GM12878 (cell line): Measurements from ENCODE around the gene LRBA. TPM values are rescaled to one million over a fixed set of nuclear protein-coding genes. Genes with fewer than 3 reads are reported as not detected.
A peak's percentile ranks its signal among the peaks of the same experiment; 100 is the strongest.

Experiments
- ATAC-seq: fragments of 200-7000 bp; cut with Tn5 transposase; 3 replicates; pipeline ENCODE4 v1.9.1; 2020; ENCODE audit warnings: mild to moderate bottlenecking, moderate library complexity
- BruUV-seq: library from RNA; stranded (reverse); fragments of 400-500 nt; replicated peaks from 2 replicates; lab custom pipeline; 2021; lab: Mats Ljungman, UMichigan
- CTCF ChIA-PET: fragments of 300-600 bp; sonication (Branson Sonifier 250); formaldehyde crosslinking; extraction: SDS; loops from one replicate; lab custom pipeline; 2021; ENCODE audit warnings: inconsistent platforms; lab: Yijun Ruan, JAX
- POLR2A ChIA-PET: fragments of 350-600 bp; formaldehyde crosslinking; extraction: SDS; loops from one replicate; lab custom pipeline; 2021; ENCODE audit warnings: inconsistent platforms; lab: Charles Lee
- RAD21 ChIA-PET: fragments of 300-600 bp; sonication (Branson Sonifier 250); formaldehyde crosslinking; loops from one replicate; lab custom pipeline; 2023; ENCODE audit warnings: antibody characterized with exemption; ENCODE audit not compliant: unreplicated experiment; lab: Charles Lee
- SMC1A ChIA-PET: fragments of 300-600 bp; sonication (Branson Sonifier 250); formaldehyde crosslinking; loops from one replicate; lab custom pipeline; 2023; ENCODE audit not compliant: unreplicated experiment, uncharacterized antibody; lab: Charles Lee
- DNase-seq: peaks from one replicate; pipeline ENCODE4 v3.0.0-alpha.2; 2011; ENCODE audit warnings: low read depth, low spot score
- FAIRE-seq: peaks from 3 replicates; lab custom pipeline; 2011; peaks lifted over from hg19 to GRCh38; lab: Jason Lieb, UNC
- H2AFZ ChIP-seq: 2 replicates; pipeline ENCODE4 v1.6.0; 2011; ENCODE audit warnings: low read depth, low read length, control low read depth; ENCODE audit not compliant: control insufficient read depth
- H3K27ac ChIP-seq: 2 replicates; pipeline ENCODE4 v1.5.1; 2011; ENCODE audit warnings: control low read depth; ENCODE audit not compliant: control insufficient read depth, insufficient read depth
- H3K27me3 ChIP-seq, 2 experiments: replicated peaks in 1 of 2; 2 replicates each; pipeline versions ENCODE4 v1.6.0 to v1.6.1; 2011; ENCODE audit warnings: low read length in 1 of 2; ENCODE audit not compliant: control insufficient read depth in 2 of 2, insufficient read depth in 2 of 2
- H3K36me3 ChIP-seq, 2 experiments: 2 replicates each; pipeline ENCODE4 v1.5.1; 2011; ENCODE audit warnings: low read length in 1 of 2; ENCODE audit not compliant: control insufficient read depth in 2 of 2, insufficient read depth in 2 of 2
- H3K4me1 ChIP-seq: 2 replicates; pipeline ENCODE4 v1.6.1; 2011; ENCODE audit warnings: mild to moderate bottlenecking, low read length, moderate library complexity, mixed read lengths; ENCODE audit not compliant: control insufficient read depth, insufficient read depth
- H3K4me2 ChIP-seq: 2 replicates; pipeline ENCODE4 v1.6.0; 2011; ENCODE audit warnings: control low read depth; ENCODE audit not compliant: control insufficient read depth, insufficient read depth
- H3K4me3 ChIP-seq: fragments of 200-600 bp; sonication (generic); 2 replicates; pipeline ENCODE4 v1.5.1; 2016
- H3K79me2 ChIP-seq: 2 replicates; pipeline ENCODE4 v1.6.0; 2011; ENCODE audit warnings: low read length; ENCODE audit not compliant: control insufficient read depth, insufficient read depth
- H3K9ac ChIP-seq: 2 replicates; pipeline ENCODE4 v1.8.0; 2011; ENCODE audit warnings: low read length, control low read depth, mixed read lengths; ENCODE audit not compliant: control insufficient read depth, insufficient read depth
- H3K9me3 ChIP-seq: replicated peaks from 3 replicates; pipeline ENCODE4 v1.5.1; 2011; ENCODE audit warnings: mild to moderate bottlenecking, low read length; ENCODE audit not compliant: control insufficient read depth, insufficient read depth
- H4K20me1 ChIP-seq: 2 replicates; pipeline ENCODE4 v1.6.0; 2011; ENCODE audit not compliant: control insufficient read depth, insufficient read depth
- E2F8 ChIP-seq: fragments of 450-650 bp; IDR thresholded peaks from 2 replicates; pipeline ENCODE4 v1.6.1; 2018; ENCODE audit warnings: mild to moderate bottlenecking, low read depth, moderate library complexity; ENCODE audit not compliant: partially characterized antibody
- NFXL1 ChIP-seq: fragments of 450-650 bp; IDR thresholded peaks from 2 replicates; pipeline ENCODE4 v1.6.1; 2017; ENCODE audit warnings: antibody characterized with exemption, mild to moderate bottlenecking, borderline replicate concordance
- POLR2A ChIP-seq: IDR thresholded peaks from 2 replicates; pipeline ENCODE4 v1.6.1; 2011; ENCODE audit warnings: low read depth, mild to moderate bottlenecking, low read length
- RBBP5 ChIP-seq: fragments of 200-600 bp; sonication (generic); conservative IDR thresholded peaks from 2 replicates; pipeline ENCODE4 v1.6.1; 2016
- SMARCA5 ChIP-seq: fragments of 450-650 bp; IDR thresholded peaks from 2 replicates; pipeline ENCODE4 v1.6.1; 2017; ENCODE audit warnings: mild to moderate bottlenecking
- ZBTB40 ChIP-seq: fragments of 450-650 bp; IDR thresholded peaks from 2 replicates; pipeline ENCODE4 v1.6.1; 2016; ENCODE audit warnings: mild to moderate bottlenecking, moderate library complexity, borderline replicate concordance
- ZNF217 ChIP-seq: fragments of 450-650 bp; IDR thresholded peaks from 2 replicates; pipeline ENCODE4 v1.6.1; 2017; ENCODE audit warnings: antibody characterized with exemption, mild to moderate bottlenecking
- ZNF24 ChIP-seq: fragments of 450-650 bp; IDR thresholded peaks from 2 replicates; pipeline ENCODE4 v1.6.1; 2017; ENCODE audit warnings: antibody characterized with exemption, mild to moderate bottlenecking
- WGBS: methylation state at CpG from one replicate; pipeline ENCODE4 v1.1.6; 2016; ENCODE audit warnings: low lambda C conversion rate; ENCODE audit not compliant: insufficient replicate concordance, insufficient coverage; ENCODE audit errors: missing lambda C conversion rate; 5-methylcytosine and 5-hydroxymethylcytosine counted together
- in situ Hi-C: fragments of 300-500 bp; cut with MboI; formaldehyde crosslinking; loops from 9 replicates; pipeline ENCODE4 v1.14.3; 2018; ENCODE audit warnings: mixed read lengths
- intact Hi-C: fragments of 100-400 bp; cut with micrococcal nuclease; formaldehyde crosslinking; loops from one replicate; pipeline ENCODE4 v1.14.2; 2022; ENCODE audit not compliant: unreplicated experiment
- polyA plus RNA-seq, 11 experiments: library from polyadenylated mRNA; depleted of rRNA in 4 of 11; unstranded in 6 of 11; stranded (reverse) in 5 of 11; fragments of >200 nt; fragmentation: Nextera tagmentation in 4 of 11; fragmentation: Illumina TruSeq in 1 of 11; extraction: Ambion mirVana in 4 of 11; extraction: Trizol in 1 of 11; gene quantifications; 1 replicate in 1 of 11; 2 replicates in 10 of 11; pipeline versions ENCODE4 v1.2.1 to v1.2.3, GENCODE V29; 2011 to 2016; ENCODE audit warnings: inconsistent platforms in 2 of 11, missing spikeins in 2 of 11, low read depth in 1 of 11
- total RNA-seq, 4 experiments: library from RNA; depleted of rRNA in 3 of 4; stranded (reverse); fragments of >200 nt in 3 of 4; fragmentation: Illumina TruSeq in 1 of 4; extraction: Trizol in 1 of 4; gene quantifications; 2 replicates each; pipeline versions ENCODE4 v1.2.1 to v1.2.3, GENCODE V29; 2013 to 2021

LRBA gene
- total and polyA plus RNA-seq, 10 of the 15 experiments (the other 5 are each of a cell fraction or from before 2014, with no cell fraction given): 20.3 to 93.4 (median 55.0) TPM

- no peak for DNase-seq
- 94% methylated on average over 1 of the region's 1 CpG for WGBS
- ChIA-PET RAD21 (interaction anchor here (1.6 to 2.2 kb wide), 2 partner anchors 11 to 27 kb away, joined by 4 to 15 read pairs; no protein-coding TSS in a partner anchor), SMC1A (interaction anchor here (0.6 to 3.3 kb wide), 12 partner anchors 10 to 559 kb away, joined by 3 to 22 read pairs (median 4); no protein-coding TSS in a partner anchor), POLR2A (no interaction called here)
- 0 out of 2 replicates have a peak, but pooled peaks have one; percentile 10 for TF ChIP-seq ZNF24
- no peak for TF ChIP-seq SMARCA5
- TF ChIP-seq, all 136 proteins: peak for 1
- Histone ChIP-seq H2AFZ (no peak overlapping the region), H3K4me1 (no peaks in the 10 kb centered on the region), H3K9ac (no peak overlapping the region), H3K27ac (no peak overlapping the region), H3K79me2 (no peaks in the 10 kb centered on the region), H4K20me1 (no peaks in the 10 kb centered on the region), H3K36me3 (no peaks in the 10 kb centered on the region; a peak in 1 of 4 replicates), H3K4me3 (no peak overlapping the region), H3K27me3 (no peaks in the 10 kb centered on the region), H3K4me2 (no peak overlapping the region), H3K9me3 (no peaks in the 10 kb centered on the region)
- FAIRE-seq (no peak), ATAC-seq (peak; percentile 89)
- in situ Hi-C loops (no loop called here), intact Hi-C loops (no loop called here)
- CTCF ChIA-PET: interaction anchor here (0.7 to 4.7 kb wide), 7 partner anchors 11 to 558 kb away, joined by 3 to 44 read pairs (median 3); no protein-coding TSS in a partner anchor
- BruUV-seq: no TSS peak
Observed at GRCh38 chr4:150855981-150856510, 159.0 kb downstream of the LRBA start.

GRCh38 chr4:150854600-150854999, 160.5 kb downstream of the LRBA start:
- POLR2A ChIA-PET: no interaction called here
- BruUV-seq: no TSS peak
- no peaks in the 10 kb centered on the region for H3K4me1 ChIP-seq
- TF ChIP-seq ZBTB40 (no peak), RBBP5 (no peak), E2F8 (no peak), POLR2A (no peak), NFXL1 (no peak), ZNF217 (no peak)

More at GRCh38 chr4:150854600-150854999, 160.5 kb downstream of the LRBA start:
- Histone ChIP-seq H4K20me1 (no peaks in the 10 kb centered on the region), H3K4me2 (no peak overlapping the region), H2AFZ (no peak overlapping the region), H3K9ac (no peak overlapping the region), H3K36me3 (peaks cover 0 to 4% of the 10 kb centered on the region in 2 experiments; a peak in 2 of 4 replicates), H3K9me3 (no peaks in the 10 kb centered on the region), H3K79me2 (no peaks in the 10 kb centered on the region), H3K27ac (no peak overlapping the region), H3K27me3 (no peaks in the 10 kb centered on the region), H3K4me3 (no peak overlapping the region)
- intact Hi-C loops: no loop called here
- ChIA-PET CTCF (interaction anchor here (1.0 to 4.7 kb wide), 5 partner anchors 10 to 207 kb away, joined by 4 to 44 read pairs (median 4); no protein-coding TSS in a partner anchor), SMC1A (interaction anchor here (0.6 to 2.6 kb wide), 5 partner anchors 13 to 557 kb away, joined by 3 to 11 read pairs (median 3); no protein-coding TSS in a partner anchor), RAD21 (no interaction called here)
- in situ Hi-C loops: no loop called here
- 99% methylated on average over 4 of the region's 4 CpGs for WGBS
- ATAC-seq (no peak), FAIRE-seq (no peak), DNase-seq (no peak)
